HG03354 (cell line): ENCODE measurements around the gene OR6M1.

Experiments
- ATAC-seq: cut with Tn5 transposase; IDR thresholded peaks from one replicate; pipeline ENCODE4 v1.9.1; 2021; ENCODE audit warnings: mild to moderate bottlenecking; ENCODE audit not compliant: unreplicated experiment, poor library complexity, severe bottlenecking

The OR6M1 gene

GRCh38 chr11:123778511-123778910 lies 27.6 kb downstream of the OR6M1 start:
- ATAC-seq = no peak

DNA sequence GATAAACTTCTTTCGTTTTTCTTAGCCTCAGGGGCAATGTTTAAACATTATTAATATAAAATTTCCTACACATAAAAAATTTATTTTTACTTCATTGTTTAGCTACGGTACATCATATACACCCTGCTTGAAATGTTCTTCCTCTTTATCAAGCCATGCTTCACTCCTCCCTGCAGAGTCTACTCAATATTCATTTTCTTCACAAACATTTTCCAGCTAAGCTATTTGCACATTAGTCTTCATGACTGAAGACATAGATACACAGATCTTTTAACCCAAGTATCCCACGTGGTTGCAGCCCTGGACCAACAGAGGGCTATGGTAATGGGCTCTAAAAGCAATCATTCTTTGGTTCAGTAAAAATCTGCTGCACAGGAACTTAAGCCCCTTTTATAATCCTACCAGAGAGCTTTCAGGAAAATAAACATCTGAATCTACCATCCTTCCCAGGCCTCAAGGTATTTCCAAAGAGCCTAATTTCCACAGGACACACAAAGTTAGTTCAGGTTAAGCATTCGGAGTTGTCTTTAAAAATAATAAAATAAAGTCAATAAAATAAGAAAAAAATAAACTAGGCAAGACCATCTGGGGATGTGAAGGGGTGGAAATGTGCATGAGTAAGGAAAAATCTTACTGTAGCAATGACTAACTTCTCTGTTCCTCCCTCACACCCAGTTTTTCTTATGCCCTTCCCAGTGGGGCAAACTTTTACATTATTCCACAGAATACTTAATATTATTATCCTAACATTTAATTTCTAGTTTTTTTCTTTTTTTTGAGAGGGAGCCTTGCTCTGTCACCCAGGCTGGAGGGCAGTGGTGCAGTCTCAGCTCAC lies 30.2 kb downstream of the OR6M1 start:
- ATAC-seq = no peak

- no peak for ATAC-seq
These were observed 30.9 kb downstream of the OR6M1 start for GRCh38 chr11:123775289-123775688.

- ATAC-seq = no peak
These were observed 32.2 kb downstream of the OR6M1 start for GRCh38 chr11:123773959-123774358.

GRCh38 chr11:123773026-123773425 lies 33.1 kb downstream of the OR6M1 start:
- ATAC-seq = no peak

- no peak for ATAC-seq
These were observed 34.5 kb downstream of the OR6M1 start for GRCh38 chr11:123771664-123772063.

DNA sequence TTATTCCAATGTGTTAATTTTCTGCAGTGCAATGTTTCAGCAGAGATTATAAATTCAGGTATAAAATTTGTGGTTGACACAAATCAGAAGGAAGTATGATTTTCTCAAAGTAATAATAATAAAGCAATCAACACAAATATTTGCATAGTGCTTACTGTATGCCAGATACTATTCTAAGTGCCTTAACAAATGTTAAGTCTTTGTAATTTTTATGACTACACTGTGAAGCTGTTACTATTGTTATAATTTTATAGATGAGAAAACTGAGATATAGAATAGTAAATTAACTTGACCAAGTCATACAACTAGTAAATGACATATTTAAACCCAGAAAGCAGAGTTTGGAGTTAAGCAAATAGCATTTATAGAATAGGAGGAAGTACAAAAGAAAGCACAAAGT lies 35.4 kb downstream of the OR6M1 start:
- ATAC-seq = no peak

GRCh38 chr11:123765601-123766000 lies 40.5 kb downstream of the OR6M1 start:
- ATAC-seq = no peak

DNA sequence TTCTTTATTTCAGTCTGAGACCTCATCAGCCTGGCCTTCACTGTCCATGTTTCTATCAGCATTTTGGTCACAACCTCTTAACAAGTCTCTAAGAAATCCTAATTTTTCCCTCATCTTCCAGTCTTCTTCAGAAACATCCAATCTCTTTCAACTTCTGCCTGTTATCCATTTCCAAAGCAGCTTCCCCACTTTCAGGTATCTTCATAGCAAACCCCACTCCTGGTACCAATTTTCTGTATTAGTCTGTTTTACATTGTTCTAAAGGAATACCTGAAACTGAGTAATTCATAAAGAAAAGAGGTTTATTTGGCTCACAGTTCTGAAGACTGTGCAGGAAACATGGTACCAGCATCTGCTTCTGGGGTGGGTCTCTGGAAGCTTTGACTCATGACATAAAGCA lies 43.7 kb downstream of the OR6M1 start:
- no peak for ATAC-seq

GRCh38 chr11:123760894-123761293 lies 45.3 kb downstream of the OR6M1 start:
- peak; percentile 65 for ATAC-seq

DNA sequence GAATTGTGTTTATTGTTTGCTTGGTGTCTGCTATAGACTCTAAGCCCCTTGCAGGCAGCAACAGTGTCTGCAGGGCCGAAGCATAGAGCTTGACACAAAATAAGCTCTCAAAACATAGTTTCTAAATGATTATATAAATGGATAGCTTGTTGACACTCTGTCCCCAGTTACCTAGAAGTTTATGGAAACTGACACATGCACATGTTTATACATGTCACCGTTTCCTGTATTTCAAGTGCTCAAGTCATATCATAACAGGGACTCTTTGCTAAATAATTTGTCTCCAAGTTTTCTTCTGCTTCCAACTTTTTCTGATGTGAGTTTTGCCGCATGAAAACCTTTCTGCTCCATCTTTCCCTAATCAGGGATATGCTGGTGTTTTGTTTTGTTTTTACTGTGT lies 48.2 kb downstream of the OR6M1 start:
- no peak for ATAC-seq

DNA sequence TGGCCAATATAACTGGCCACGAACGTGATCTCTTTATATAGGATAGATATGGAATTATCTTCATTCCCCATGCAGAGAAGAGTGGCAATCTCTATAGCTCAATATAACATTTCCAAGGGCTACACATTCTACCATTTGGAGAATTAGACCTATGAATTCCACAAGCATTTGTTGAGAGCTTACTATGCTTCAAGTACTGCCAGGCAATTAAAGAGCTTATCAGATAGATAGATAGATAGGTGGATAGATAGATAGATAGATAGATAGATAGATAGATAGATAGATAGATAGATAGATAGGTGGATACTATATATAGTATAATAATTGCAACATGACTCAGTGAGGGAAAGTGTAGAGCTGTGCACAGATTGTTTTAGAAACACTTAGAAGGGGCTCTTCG lies 50.3 kb downstream of the OR6M1 start:
- ATAC-seq = no peak
